IMR-90 (cell line): ENCODE results near the gene OTOG. TPM values are rescaled to one million over a fixed set of nuclear protein-coding genes. Genes with fewer than 3 reads are reported as not detected.
A peak's percentile ranks its signal among the peaks of the same experiment; 100 is the strongest.

Experiments used
- ATAC-seq: fragments of 200-7000 bp; cut with Tn5 transposase; 2 replicates; pipeline ENCODE4 v1.9.1; 2020; ENCODE audit warnings: low read depth, mild to moderate bottlenecking, moderate library complexity
- BruUV-seq: library from RNA; stranded (reverse); fragments of 400-500 nt; replicated peaks from 2 replicates; lab custom pipeline; 2021; lab: Mats Ljungman, UMichigan
- CTCF ChIA-PET: fragments of 300-600 bp; formaldehyde crosslinking; extraction: SDS; loops from one replicate; lab custom pipeline; 2021; ENCODE audit warnings: antibody characterized with exemption; lab: Yijun Ruan, JAX
- POLR2A ChIA-PET: fragments of 300-600 bp; sonication (Branson Sonifier 250); formaldehyde crosslinking; loops from one replicate; lab custom pipeline; 2022; ENCODE audit warnings: antibody characterized with exemption; ENCODE audit not compliant: unreplicated experiment; lab: Charles Lee
- DNase-seq: peaks from one replicate; pipeline ENCODE4 v3.0.0; 2013
- H2AFZ ChIP-seq: replicated peaks from 2 replicates; pipeline ENCODE3; 2013; ENCODE audit warnings: low read length, mild to moderate bottlenecking; ENCODE audit not compliant: poor library complexity
- H2AK5ac ChIP-seq: 2 replicates; pipeline ENCODE4 v1.6.1; 2013; ENCODE audit warnings: low read depth, low read length, inconsistent platforms
- H2AK9ac ChIP-seq: replicated peaks from 2 replicates; pipeline ENCODE3; 2013; ENCODE audit warnings: mild to moderate bottlenecking, low read depth, low read length, moderate library complexity; ENCODE audit not compliant: poor library complexity
- H2BK120ac ChIP-seq: 2 replicates; pipeline ENCODE4 v1.6.1; 2013; ENCODE audit warnings: low read depth, low read length, inconsistent platforms
- H2BK15ac ChIP-seq: 3 replicates; pipeline ENCODE4 v1.6.1; 2013; ENCODE audit warnings: low read depth, low read length, inconsistent platforms
- H2BK20ac ChIP-seq: 2 replicates; pipeline ENCODE4 v1.6.1; 2013; ENCODE audit warnings: low read depth, mild to moderate bottlenecking, inconsistent platforms, low read length, moderate library complexity
- H2BK5ac ChIP-seq: 2 replicates; pipeline ENCODE4 v1.6.1; 2013; ENCODE audit warnings: mild to moderate bottlenecking, low read depth, low read length, inconsistent platforms; ENCODE audit not compliant: poor library complexity, severe bottlenecking
- H3K14ac ChIP-seq: replicated peaks from 2 replicates; pipeline ENCODE4 v1.6.1; 2013; ENCODE audit warnings: low read depth, low read length, inconsistent platforms
- H3K18ac ChIP-seq: 2 replicates; pipeline ENCODE4 v1.6.1; 2013; ENCODE audit warnings: low read depth, low read length, control low read depth
- H3K23ac ChIP-seq: 2 replicates; pipeline ENCODE4 v1.6.1; 2013; ENCODE audit warnings: low read depth, low read length, inconsistent platforms
- H3K27ac ChIP-seq: 2 replicates; pipeline ENCODE4 v1.5.1; 2013; ENCODE audit warnings: mild to moderate bottlenecking, control low read depth, low read length; ENCODE audit not compliant: insufficient read depth
- H3K27me3 ChIP-seq: 2 replicates; pipeline ENCODE4 v1.6.1; 2013; ENCODE audit warnings: low read length; ENCODE audit not compliant: control insufficient read depth, insufficient read depth
- H3K36me3 ChIP-seq: 2 replicates; pipeline ENCODE4 v1.6.1; 2013; ENCODE audit warnings: low read length, mixed read lengths; ENCODE audit not compliant: control insufficient read depth, insufficient read depth
- H3K4ac ChIP-seq: 2 replicates; pipeline ENCODE4 v1.6.1; 2013; ENCODE audit warnings: low read depth, low read length, inconsistent platforms
- H3K4me1 ChIP-seq: 2 replicates; pipeline ENCODE4 v1.6.1; 2013; ENCODE audit warnings: low read length, mixed read lengths; ENCODE audit not compliant: control insufficient read depth, insufficient read depth
- H3K4me2 ChIP-seq: 2 replicates; pipeline ENCODE4 v1.6.1; 2013; ENCODE audit warnings: low read depth, mild to moderate bottlenecking, control low read depth, low read length, moderate library complexity
- H3K4me3 ChIP-seq: 2 replicates; pipeline ENCODE4 v1.5.1; 2013; ENCODE audit warnings: low read depth, mild to moderate bottlenecking, control low read depth, low read length, moderate library complexity; ENCODE audit not compliant: insufficient read depth
- H3K56ac ChIP-seq: 2 replicates; pipeline ENCODE4 v1.6.1; 2013; ENCODE audit warnings: low read length, inconsistent platforms; ENCODE audit not compliant: insufficient read depth; ENCODE audit errors: extremely low read depth
- H3K79me1 ChIP-seq, 2 experiments: 2 replicates each; pipeline ENCODE4 v1.6.1; 2013; ENCODE audit warnings: low read length in 2 of 2, inconsistent platforms in 1 of 2, low read depth in 1 of 2
- H3K9ac ChIP-seq: 2 replicates; pipeline ENCODE4 v1.6.1; 2013; ENCODE audit warnings: low read depth, low read length, control low read depth
- H3K9me1 ChIP-seq: 2 replicates; pipeline ENCODE4 v1.6.1; 2013; ENCODE audit warnings: low read length, inconsistent platforms; ENCODE audit not compliant: insufficient read depth
- H3K9me3 ChIP-seq: 2 replicates; pipeline ENCODE4 v1.6.1; 2013; ENCODE audit warnings: low read length; ENCODE audit not compliant: control insufficient read depth, insufficient read depth
- H4K20me1 ChIP-seq: 2 replicates; pipeline ENCODE4 v1.6.1; 2013; ENCODE audit warnings: low read length, inconsistent platforms; ENCODE audit not compliant: insufficient read depth
- H4K5ac ChIP-seq: 2 replicates; pipeline ENCODE4 v1.6.1; 2013; ENCODE audit warnings: mild to moderate bottlenecking, low read depth, low read length, control low read depth
- H4K8ac ChIP-seq, 2 experiments: 2 replicates each; pipeline ENCODE4 v1.6.1; 2013; ENCODE audit warnings: low read depth in 2 of 2, low read length in 2 of 2, control low read depth in 1 of 2, inconsistent platforms in 1 of 2
- H4K91ac ChIP-seq: 2 replicates; pipeline ENCODE4 v1.6.1; 2013; ENCODE audit warnings: low read depth, low read length, inconsistent platforms; ENCODE audit not compliant: insufficient read depth
- BHLHE40 ChIP-seq: fragments of 150-350 bp; IDR thresholded peaks from 2 replicates; pipeline ENCODE4 v1.6.1; 2016; ENCODE audit warnings: mild to moderate bottlenecking, low read depth, low read length
- CEBPB ChIP-seq: IDR thresholded peaks from 2 replicates; pipeline ENCODE4 v1.6.1; 2012; ENCODE audit warnings: low read depth, low read length, improper control_type of control experiment
- CHD1 ChIP-seq: IDR thresholded peaks from 2 replicates; pipeline ENCODE4 v1.6.1; 2012; ENCODE audit warnings: low read depth, low read length, improper control_type of control experiment
- CTCF ChIP-seq: conservative IDR thresholded peaks from 2 replicates; pipeline ENCODE4 v1.5.1; 2012; ENCODE audit warnings: mild to moderate bottlenecking, low read depth, low read length, improper control_type of control experiment
- ELK1 ChIP-seq: fragments of 150-350 bp; IDR thresholded peaks from 2 replicates; pipeline ENCODE4 v1.6.1; 2016; ENCODE audit warnings: low read depth, mild to moderate bottlenecking, low read length, moderate library complexity, borderline replicate concordance
- FOS ChIP-seq: fragments of 150-350 bp; IDR thresholded peaks from 2 replicates; pipeline ENCODE4 v1.6.1; 2016; ENCODE audit warnings: low read depth, low read length
- MAFK ChIP-seq: IDR thresholded peaks from 2 replicates; pipeline ENCODE4 v1.6.1; 2012; ENCODE audit warnings: low read depth, low read length, improper control_type of control experiment
- MAZ ChIP-seq: IDR thresholded peaks from 2 replicates; pipeline ENCODE4 v1.6.1; 2012; ENCODE audit warnings: low read depth, mild to moderate bottlenecking, low read length, improper control_type of control experiment, moderate library complexity, borderline replicate concordance
- MXI1 ChIP-seq: IDR thresholded peaks from 2 replicates; pipeline ENCODE4 v1.6.1; 2012; ENCODE audit warnings: low read depth, mild to moderate bottlenecking, low read length, moderate library complexity, borderline replicate concordance
- NFE2L2 ChIP-seq: fragments of 150-350 bp; IDR thresholded peaks from 2 replicates; pipeline ENCODE4 v1.6.1; 2016; ENCODE audit warnings: low read depth, mild to moderate bottlenecking, low read length
- POLR2A ChIP-seq: IDR thresholded peaks from 2 replicates; pipeline ENCODE4 v1.6.1; 2012; ENCODE audit warnings: mild to moderate bottlenecking, low read depth, low read length
- RAD21 ChIP-seq: IDR thresholded peaks from 2 replicates; pipeline ENCODE4 v1.6.1; 2012; ENCODE audit warnings: low read length, improper control_type of control experiment
- RCOR1 ChIP-seq: IDR thresholded peaks from 2 replicates; pipeline ENCODE4 v1.6.1; 2012; ENCODE audit warnings: mild to moderate bottlenecking, low read length, improper control_type of control experiment; ENCODE audit not compliant: insufficient replicate concordance
- RFX5 ChIP-seq: IDR thresholded peaks from 2 replicates; pipeline ENCODE4 v1.8.0; 2012; ENCODE audit warnings: low read depth, mild to moderate bottlenecking, low read length, moderate library complexity
- SMC3 ChIP-seq: fragments of 150-350 bp; IDR thresholded peaks from 2 replicates; pipeline ENCODE4 v1.6.1; 2016; ENCODE audit warnings: low read depth, mild to moderate bottlenecking, antibody characterized with exemption, low read length, moderate library complexity
- USF2 ChIP-seq: fragments of 150-350 bp; IDR thresholded peaks from 2 replicates; pipeline ENCODE4 v1.6.1; 2017; ENCODE audit warnings: mild to moderate bottlenecking, antibody characterized with exemption, low read length, low read depth
- WGBS, 2 experiments: methylation state at CpG; one replicate each; pipeline versions ENCODE4 v1.1.5 to v1.1.7; 2013; ENCODE audit warnings: missing lambda C conversion rate in 2 of 2; ENCODE audit not compliant: insufficient read length in 1 of 2; ENCODE audit errors: extremely low coverage in 2 of 2; 5-methylcytosine and 5-hydroxymethylcytosine counted together
- dilution Hi-C: fragments of 300-500 bp; cut with HindIII; formaldehyde crosslinking; loops from one replicate; pipeline ENCODE4 v1.14.3; 2018; ENCODE audit warnings: low sequenced_read_pairs; ENCODE audit not compliant: unreplicated experiment
- in situ Hi-C: fragments of 300-500 bp; cut with MboI; formaldehyde crosslinking; loops from 3 replicates; pipeline ENCODE4 v1.14.3; 2019; ENCODE audit warnings: low sequenced_read_pairs, inconsistent platforms, mixed read lengths
- intact Hi-C: fragments of 100-400 bp; cut with micrococcal nuclease; formaldehyde crosslinking; loops from 2 replicates; pipeline ENCODE4 v1.10.0; 2022
- polyA plus RNA-seq, 3 experiments: library from polyadenylated mRNA; depleted of rRNA; stranded (reverse); fragments of >200 nt; gene quantifications; 2 replicates each; pipeline ENCODE4 v1.2.3, GENCODE V29; 2012; ENCODE audit warnings: low replicate concordance in 1 of 3
- total RNA-seq: library from RNA; depleted of rRNA; stranded (reverse); fragments of >200 nt; gene quantifications from 2 replicates; pipeline ENCODE4 v1.2.3, GENCODE V29; 2012

Gene OTOG
- total and polyA plus RNA-seq, 2 of the 4 experiments (the other 2 are of a cell fraction): not detected

- Histone ChIP-seq H3K27me3 (peaks cover 12% of the 10 kb centered on the region), H2BK5ac (no peak overlapping the region), H3K36me3 (no peaks in the 10 kb centered on the region), H3K56ac (no peak overlapping the region), H3K4me2 (no peak overlapping the region), H2AFZ (no peak overlapping the region), H3K23ac (no peak overlapping the region), H3K9me3 (no peaks in the 10 kb centered on the region), H4K20me1 (no peaks in the 10 kb centered on the region), H3K79me1 (no peaks in the 10 kb centered on the region), H2AK5ac (no peak overlapping the region), H3K9me1 (no peaks in the 10 kb centered on the region), H2AK9ac (peak overlapping the region; percentile 72), H4K8ac (no peak overlapping the region), H3K4ac (no peak overlapping the region), H2BK15ac (no peak overlapping the region), H4K5ac (no peak overlapping the region), H3K18ac (no peak overlapping the region), H4K91ac (no peak overlapping the region), H3K4me3 (no peak overlapping the region), H3K14ac (no peak overlapping the region), H2BK120ac (no peak overlapping the region), H3K27ac (no peak overlapping the region), H3K4me1 (no peaks in the 10 kb centered on the region), H2BK20ac (no peak overlapping the region), H3K9ac (no peak overlapping the region)
- ChIA-PET CTCF (interaction anchor here (0.9 kb wide), 1 partner anchor 122 kb away, joined by 3 read pairs; no protein-coding TSS in a partner anchor), POLR2A (no interaction called here)
- TF ChIP-seq CEBPB (no peak), NFE2L2 (no peak), MXI1 (no peak), POLR2A (no peak), FOS (no peak), SMC3 (no peak), RCOR1 (no peak), RFX5 (no peak), ELK1 (no peak), CHD1 (no peak), MAZ (no peak), CTCF (no peak), MAFK (no peak), RAD21 (no peak), USF2 (no peak), BHLHE40 (no peak)
- intact Hi-C loops: loop anchor here (10.0 kb wide), 2 partner anchors 682 to 722 kb away; no protein-coding TSS in a partner anchor
- BruUV-seq: no TSS peak
- ATAC-seq (no peak), DNase-seq (no peak)
- in situ Hi-C loops: loop anchor here (10.0 to 25.0 kb wide), 2 partner anchors 272 to 569 kb away; no protein-coding TSS in a partner anchor
- dilution Hi-C loops: no loop called here
- WGBS, 2 experiments: 33% methylated on average over 3 of the region's 6 CpGs; no CpG with 5 or more reads in 1 of the 2 experiments
Observed at GRCh38 chr11:17506314-17506713, 40.7 kb upstream of the OTOG start.
